Measurements from ENCODE around the gene NR1I2.

The NR1I2 gene

DNA sequence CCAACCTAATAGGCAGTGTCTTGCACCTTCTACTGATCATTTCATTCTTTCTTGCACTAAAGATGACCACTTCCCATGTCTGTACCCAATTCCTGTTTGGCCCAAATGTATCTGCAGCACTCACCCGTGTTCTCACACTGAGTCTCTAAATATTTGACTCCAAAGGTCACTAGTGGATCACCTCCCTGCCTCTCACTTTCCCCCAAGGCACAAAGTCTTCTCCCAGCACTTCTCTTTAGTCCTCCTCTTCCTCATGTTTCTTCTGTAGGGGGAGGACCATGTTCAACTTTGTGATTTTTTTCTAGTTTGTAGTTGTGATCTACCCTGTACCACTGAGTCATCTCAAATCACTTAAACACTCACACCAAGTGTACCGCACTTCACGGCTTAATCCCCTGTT lies 13.9 kb downstream of the NR1I2 start:
- H3K36me3 ChIP-seq (ENCODE audit: control insufficient read depth in 1 of 2, insufficient read depth in 2 of 2, low read length in 2 of 2) = peaks cover 0 to 10% of the 10 kb centered on the region in 2 donors
- H3K27ac ChIP-seq (ENCODE audit: low read depth, low read length) = no peak overlapping the region
- peak overlapping the region in 1 of 2 donors; percentile 32 for H3K4me3 ChIP-seq (ENCODE audit: low read depth in 1 of 2, low read length in 2 of 2)
- no peaks in the 10 kb centered on the region for H3K27me3 ChIP-seq (ENCODE audit: control insufficient read depth in 1 of 2, insufficient read depth in 2 of 2, low read length in 2 of 2)
- no peaks in the 10 kb centered on the region for H3K9me3 ChIP-seq (ENCODE audit: control insufficient read depth in 1 of 2, low read length in 2 of 2)
- peak overlapping the region in 1 of 2 donors; percentile 24 for H3K9ac ChIP-seq (ENCODE audit: low read depth in 1 of 2, low read length in 2 of 2)
- H3K4me1 ChIP-seq (ENCODE audit: control insufficient read depth in 1 of 2, insufficient read depth in 2 of 2, low read length in 2 of 2) = peaks cover 18% of the 10 kb centered on the region in 2 donors

DNA sequence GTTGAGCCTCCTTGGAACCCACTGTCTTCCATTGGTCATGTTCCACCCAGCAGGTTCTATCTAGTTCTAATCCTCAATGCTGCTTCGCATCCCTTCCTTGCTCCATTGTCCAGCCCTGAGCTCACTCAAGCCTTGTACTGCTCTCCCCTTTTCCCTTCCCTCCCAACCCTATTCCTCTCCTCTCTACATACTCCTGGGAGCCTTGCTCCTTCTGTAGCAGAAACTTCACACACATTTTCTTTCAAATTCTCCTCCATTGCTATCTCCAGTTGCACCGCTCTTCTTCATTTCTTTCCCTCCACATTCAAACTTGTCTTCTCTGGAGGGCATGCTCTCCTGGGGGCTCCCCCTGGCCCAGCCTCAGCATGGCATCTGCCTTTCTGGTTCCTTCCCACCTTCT lies 14.5 kb downstream of the NR1I2 start:
- no peaks in the 10 kb centered on the region for H3K27me3 ChIP-seq (ENCODE audit: control insufficient read depth in 1 of 2, insufficient read depth in 2 of 2, low read length in 2 of 2)
- no peak overlapping the region for H3K27ac ChIP-seq (ENCODE audit: low read depth, low read length)

DNA sequence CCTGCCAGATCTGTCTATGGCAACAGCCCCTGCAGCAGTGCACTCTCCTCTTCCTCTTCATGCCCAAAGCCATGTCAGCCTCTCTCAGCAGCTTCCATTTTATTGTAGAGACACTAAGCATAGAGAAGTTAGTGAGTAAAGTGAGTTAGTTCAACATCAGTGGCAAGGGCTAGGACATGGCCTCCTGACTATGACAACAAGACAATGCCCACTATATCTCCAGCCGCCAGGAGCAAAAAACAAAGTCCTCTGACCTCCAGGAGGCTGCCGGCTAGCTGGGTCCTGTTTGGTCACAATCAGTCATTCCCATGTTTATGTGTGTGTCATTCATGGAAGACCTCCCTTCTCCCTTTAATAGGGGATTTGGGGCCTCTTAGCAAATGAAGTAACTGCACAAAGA lies 14.9 kb downstream of the NR1I2 start:
- Histone ChIP-seq H3K4me1 (ENCODE audit: control insufficient read depth in 1 of 2, insufficient read depth in 2 of 2, low read length in 2 of 2) (peaks cover 18% of the 10 kb centered on the region in 2 donors), H3K9ac (ENCODE audit: low read depth in 1 of 2, low read length in 2 of 2) (no peak overlapping the region), H3K4me3 (ENCODE audit: low read depth in 1 of 2, low read length in 2 of 2) (no peak overlapping the region), H3K27ac (ENCODE audit: low read depth, low read length) (no peak overlapping the region), H3K36me3 (ENCODE audit: control insufficient read depth in 1 of 2, insufficient read depth in 2 of 2, low read length in 2 of 2) (peaks cover 0 to 7% of the 10 kb centered on the region in 2 donors), H3K27me3 (ENCODE audit: control insufficient read depth in 1 of 2, insufficient read depth in 2 of 2, low read length in 2 of 2) (no peaks in the 10 kb centered on the region), H3K9me3 (ENCODE audit: control insufficient read depth in 1 of 2, low read length in 2 of 2) (no peaks in the 10 kb centered on the region)

More for the DNA sequence above, 14.5 kb downstream of the NR1I2 start:
- Histone ChIP-seq H3K9me3 (ENCODE audit: control insufficient read depth in 1 of 2, low read length in 2 of 2) (no peaks in the 10 kb centered on the region), H3K4me1 (ENCODE audit: control insufficient read depth in 1 of 2, insufficient read depth in 2 of 2, low read length in 2 of 2) (peaks cover 18% of the 10 kb centered on the region in 2 donors), H3K9ac (ENCODE audit: low read depth in 1 of 2, low read length in 2 of 2) (no peak overlapping the region), H3K4me3 (ENCODE audit: low read depth in 1 of 2, low read length in 2 of 2) (no peak overlapping the region), H3K36me3 (ENCODE audit: control insufficient read depth in 1 of 2, insufficient read depth in 2 of 2, low read length in 2 of 2) (peaks cover 0 to 10% of the 10 kb centered on the region in 2 donors)

DNA sequence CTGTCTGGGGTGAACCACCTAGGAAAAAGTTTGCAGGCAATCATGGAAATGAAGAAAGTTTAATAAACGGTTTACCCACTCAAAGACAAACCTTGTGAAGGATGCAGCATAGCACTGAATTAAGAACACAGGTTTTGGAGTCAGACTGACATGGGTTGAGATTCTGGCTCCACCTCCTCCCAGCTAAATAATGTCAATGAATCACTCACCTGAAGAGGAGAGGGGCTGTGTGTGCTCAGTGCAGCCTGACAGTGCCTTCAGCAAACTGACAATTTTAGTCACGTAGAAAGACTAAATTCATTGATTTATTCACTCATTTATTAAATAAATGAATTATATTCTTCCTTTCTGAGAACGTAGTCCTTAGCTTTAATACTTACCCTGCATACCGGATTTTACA lies 18.9 kb downstream of the NR1I2 start:
- peaks cover 8 to 11% of the 10 kb centered on the region in 2 donors for H3K4me1 ChIP-seq (ENCODE audit: control insufficient read depth in 1 of 2, insufficient read depth in 2 of 2, low read length in 2 of 2)
- H3K4me3 ChIP-seq (ENCODE audit: low read depth in 1 of 2, low read length in 2 of 2) = no peak overlapping the region
- H3K9ac ChIP-seq (ENCODE audit: low read depth in 1 of 2, low read length in 2 of 2) = no peak overlapping the region
- H3K36me3 ChIP-seq (ENCODE audit: control insufficient read depth in 1 of 2, insufficient read depth in 2 of 2, low read length in 2 of 2) = no peaks in the 10 kb centered on the region
- H3K27me3 ChIP-seq (ENCODE audit: control insufficient read depth in 1 of 2, insufficient read depth in 2 of 2, low read length in 2 of 2) = no peaks in the 10 kb centered on the region
- no peak overlapping the region for H3K27ac ChIP-seq (ENCODE audit: low read depth, low read length)
- no peaks in the 10 kb centered on the region for H3K9me3 ChIP-seq (ENCODE audit: control insufficient read depth in 1 of 2, low read length in 2 of 2)

DNA sequence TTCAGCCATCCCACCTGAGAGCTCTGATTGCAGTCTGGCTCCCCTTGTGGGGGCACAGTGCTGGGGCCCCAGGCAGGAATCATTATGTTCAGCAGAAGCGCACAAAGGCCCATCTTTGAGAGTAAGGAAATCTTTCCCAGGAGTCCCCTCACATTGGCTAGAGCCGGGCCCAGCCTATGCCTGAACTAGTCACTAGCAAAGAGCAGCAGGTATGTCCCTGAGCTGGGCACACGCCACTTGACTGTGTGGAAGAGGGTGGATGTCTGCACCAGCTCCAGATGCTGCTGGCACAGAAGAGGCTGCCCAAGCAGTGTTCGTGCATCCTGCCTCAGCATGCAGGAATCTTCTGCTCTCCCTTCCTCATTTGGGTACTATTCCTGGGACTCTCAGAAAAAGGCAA lies 26.3 kb downstream of the NR1I2 start:
- peaks cover 8 to 44% of the 10 kb centered on the region in 2 donors for H3K36me3 ChIP-seq (ENCODE audit: control insufficient read depth in 1 of 2, insufficient read depth in 2 of 2, low read length in 2 of 2)
- H3K27me3 ChIP-seq (ENCODE audit: control insufficient read depth in 1 of 2, insufficient read depth in 2 of 2, low read length in 2 of 2) = no peaks in the 10 kb centered on the region
- H3K9me3 ChIP-seq (ENCODE audit: control insufficient read depth in 1 of 2, low read length in 2 of 2) = no peaks in the 10 kb centered on the region
- no peaks in the 10 kb centered on the region for H3K4me1 ChIP-seq (ENCODE audit: control insufficient read depth in 1 of 2, insufficient read depth in 2 of 2, low read length in 2 of 2)
- no peak overlapping the region for H3K9ac ChIP-seq (ENCODE audit: low read depth in 1 of 2, low read length in 2 of 2)
- no peak overlapping the region for H3K4me3 ChIP-seq (ENCODE audit: low read depth in 1 of 2, low read length in 2 of 2)
- no peak overlapping the region for H3K27ac ChIP-seq (ENCODE audit: low read depth, low read length)

DNA sequence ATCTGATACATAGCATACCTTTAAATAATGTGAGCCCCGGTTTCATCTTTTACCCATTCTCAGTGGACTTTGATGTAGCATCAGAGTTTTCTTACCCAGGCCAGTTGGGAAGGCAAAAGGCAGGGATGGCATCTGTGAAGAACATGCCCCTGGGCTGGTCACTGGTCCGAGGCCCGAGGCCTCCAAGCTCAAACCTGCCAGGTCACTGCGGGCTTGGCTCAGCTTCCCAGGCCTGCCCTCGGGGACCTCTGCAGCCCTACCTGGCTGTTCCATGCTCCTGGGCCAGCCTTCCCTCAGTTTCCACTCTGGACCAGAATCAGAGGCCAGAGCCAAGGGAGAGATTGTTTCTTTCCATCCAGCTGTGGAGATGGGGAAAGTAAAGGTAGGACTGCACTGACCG lies 26.9 kb downstream of the NR1I2 start:
- peaks cover 8 to 44% of the 10 kb centered on the region in 2 donors for H3K36me3 ChIP-seq (ENCODE audit: control insufficient read depth in 1 of 2, insufficient read depth in 2 of 2, low read length in 2 of 2)

DNA sequence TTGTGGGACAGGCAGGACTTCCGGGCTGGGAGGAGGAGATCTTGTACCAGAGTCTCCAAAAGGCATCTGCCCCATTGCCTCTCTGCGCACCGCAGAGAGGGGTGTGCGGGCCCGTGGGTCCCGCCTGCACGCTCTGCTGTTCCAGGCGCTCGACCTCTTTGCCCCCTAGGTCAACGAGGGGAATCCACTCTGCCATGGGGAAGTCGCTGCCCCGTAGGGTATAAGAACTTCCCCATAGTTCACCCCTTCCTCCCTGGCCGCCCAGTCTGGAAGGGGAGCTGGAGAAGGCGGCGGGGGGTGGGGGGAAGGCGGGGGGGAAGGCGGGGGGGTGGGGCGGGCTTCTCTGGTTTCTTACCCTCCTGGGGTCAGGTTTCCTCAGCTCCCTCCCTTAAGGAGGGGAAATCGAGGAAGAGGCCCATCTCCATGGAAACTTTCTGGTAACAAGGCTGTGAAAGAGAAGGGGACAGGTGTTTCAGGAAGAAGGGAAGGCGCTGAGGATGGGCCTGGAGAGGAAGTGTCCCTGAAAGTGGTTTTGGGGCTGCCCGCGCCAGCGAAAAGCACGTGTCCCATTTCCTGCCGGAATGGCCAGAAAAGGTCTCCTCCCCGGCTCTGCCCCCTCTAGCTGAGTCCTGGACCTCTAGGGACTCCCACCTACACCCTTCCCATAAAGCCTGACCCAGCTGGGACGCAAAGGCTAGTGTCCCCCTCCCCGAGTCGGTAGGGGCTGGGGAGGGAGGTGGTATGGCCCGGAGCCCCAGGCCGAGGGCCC lies 27.5 kb downstream of the NR1I2 start:
- peaks cover 8 to 44% of the 10 kb centered on the region in 2 donors for H3K36me3 ChIP-seq (ENCODE audit: control insufficient read depth in 1 of 2, insufficient read depth in 2 of 2, low read length in 2 of 2)
- no peak overlapping the region for H3K27ac ChIP-seq (ENCODE audit: low read depth, low read length)
- H3K4me3 ChIP-seq (ENCODE audit: low read depth in 1 of 2, low read length in 2 of 2) = peak overlapping the region; percentile 55 to 69
- H3K27me3 ChIP-seq (ENCODE audit: control insufficient read depth in 1 of 2, insufficient read depth in 2 of 2, low read length in 2 of 2) = no peaks in the 10 kb centered on the region
- no peaks in the 10 kb centered on the region for H3K9me3 ChIP-seq (ENCODE audit: control insufficient read depth in 1 of 2, low read length in 2 of 2)
- H3K9ac ChIP-seq (ENCODE audit: low read depth in 1 of 2, low read length in 2 of 2) = peak overlapping the region in 1 of 2 donors; percentile 9
- no peaks in the 10 kb centered on the region for H3K4me1 ChIP-seq (ENCODE audit: control insufficient read depth in 1 of 2, insufficient read depth in 2 of 2, low read length in 2 of 2)

More for the DNA sequence above, 26.9 kb downstream of the NR1I2 start:
- Histone ChIP-seq H3K4me1 (ENCODE audit: control insufficient read depth in 1 of 2, insufficient read depth in 2 of 2, low read length in 2 of 2) (no peaks in the 10 kb centered on the region), H3K27ac (ENCODE audit: low read depth, low read length) (no peak overlapping the region), H3K9ac (ENCODE audit: low read depth in 1 of 2, low read length in 2 of 2) (no peak overlapping the region), H3K9me3 (ENCODE audit: control insufficient read depth in 1 of 2, low read length in 2 of 2) (no peaks in the 10 kb centered on the region), H3K27me3 (ENCODE audit: control insufficient read depth in 1 of 2, insufficient read depth in 2 of 2, low read length in 2 of 2) (no peaks in the 10 kb centered on the region), H3K4me3 (ENCODE audit: low read depth in 1 of 2, low read length in 2 of 2) (no peak overlapping the region)

DNA sequence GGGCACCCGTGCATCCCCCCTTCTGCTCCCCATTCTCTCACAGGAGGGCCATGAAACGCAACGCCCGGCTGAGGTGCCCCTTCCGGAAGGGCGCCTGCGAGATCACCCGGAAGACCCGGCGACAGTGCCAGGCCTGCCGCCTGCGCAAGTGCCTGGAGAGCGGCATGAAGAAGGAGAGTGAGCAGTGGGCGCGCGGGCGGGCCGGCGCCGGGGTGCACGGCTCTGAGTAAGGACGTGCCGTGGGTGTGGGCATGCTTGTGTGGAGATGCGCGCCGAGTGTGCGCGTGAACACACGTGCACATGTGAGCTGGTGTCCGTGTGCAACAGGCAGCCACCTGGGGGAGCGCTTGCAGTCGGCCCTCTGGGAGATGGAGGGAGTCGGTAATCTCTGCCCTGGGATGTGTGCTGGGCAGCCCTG lies 28.1 kb downstream of the NR1I2 start:
- peaks cover 10 to 45% of the 10 kb centered on the region in 2 donors for H3K36me3 ChIP-seq (ENCODE audit: control insufficient read depth in 1 of 2, insufficient read depth in 2 of 2, low read length in 2 of 2)
- H3K4me1 ChIP-seq (ENCODE audit: control insufficient read depth in 1 of 2, insufficient read depth in 2 of 2, low read length in 2 of 2) = no peaks in the 10 kb centered on the region
- H3K9me3 ChIP-seq (ENCODE audit: control insufficient read depth in 1 of 2, low read length in 2 of 2) = no peaks in the 10 kb centered on the region
- H3K9ac ChIP-seq (ENCODE audit: low read depth in 1 of 2, low read length in 2 of 2) = peak overlapping the region in 1 of 2 donors; percentile 9
- peak overlapping the region; percentile 55 to 69 for H3K4me3 ChIP-seq (ENCODE audit: low read depth in 1 of 2, low read length in 2 of 2)
- H3K27ac ChIP-seq (ENCODE audit: low read depth, low read length) = no peak overlapping the region
- no peaks in the 10 kb centered on the region for H3K27me3 ChIP-seq (ENCODE audit: control insufficient read depth in 1 of 2, insufficient read depth in 2 of 2, low read length in 2 of 2)

DNA sequence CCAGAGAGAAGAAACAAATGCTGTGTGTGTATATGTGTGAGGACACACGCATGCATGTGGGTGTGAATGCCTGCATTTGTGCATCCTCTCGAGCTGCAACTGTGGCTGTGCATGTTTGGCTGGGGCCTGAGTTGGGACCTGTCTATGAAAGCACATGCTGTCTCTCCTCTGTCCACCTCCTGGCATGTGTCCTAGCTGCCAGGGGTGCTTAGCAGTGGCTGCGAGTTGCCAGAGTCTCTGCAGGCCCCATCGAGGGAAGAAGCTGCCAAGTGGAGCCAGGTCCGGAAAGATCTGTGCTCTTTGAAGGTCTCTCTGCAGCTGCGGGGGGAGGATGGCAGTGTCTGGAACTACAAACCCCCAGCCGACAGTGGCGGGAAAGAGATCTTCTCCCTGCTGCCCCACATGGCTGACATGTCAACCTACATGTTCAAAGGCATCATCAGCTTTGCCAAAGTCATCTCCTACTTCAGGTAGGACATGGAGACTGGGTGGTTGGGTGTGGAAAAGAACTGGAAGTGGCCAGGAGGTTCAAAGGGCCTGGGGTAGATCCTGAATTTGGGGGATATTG lies 30.7 kb downstream of the NR1I2 start:
- Histone ChIP-seq H3K36me3 (ENCODE audit: control insufficient read depth in 1 of 2, insufficient read depth in 2 of 2, low read length in 2 of 2) (peaks cover 15 to 61% of the 10 kb centered on the region in 2 donors), H3K9ac (ENCODE audit: low read depth in 1 of 2, low read length in 2 of 2) (no peak overlapping the region), H3K9me3 (ENCODE audit: control insufficient read depth in 1 of 2, low read length in 2 of 2) (no peaks in the 10 kb centered on the region)

DNA sequence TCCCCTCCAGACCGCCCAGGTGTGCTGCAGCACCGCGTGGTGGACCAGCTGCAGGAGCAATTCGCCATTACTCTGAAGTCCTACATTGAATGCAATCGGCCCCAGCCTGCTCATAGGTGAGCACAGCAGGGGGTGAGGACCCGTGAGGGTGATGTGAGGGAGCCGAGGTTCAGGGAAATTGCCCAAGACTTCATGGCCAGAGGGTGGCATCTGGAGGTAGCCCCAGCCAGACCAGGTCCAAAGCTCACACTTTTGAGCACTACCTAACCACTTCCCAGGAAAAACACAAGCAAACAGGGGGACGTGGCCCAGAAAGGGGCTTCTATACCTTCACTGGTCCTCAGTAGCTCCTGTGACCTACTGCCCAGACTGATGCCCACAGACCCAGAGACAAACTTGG lies 33.8 kb downstream of the NR1I2 start:
- Histone ChIP-seq H3K9me3 (ENCODE audit: control insufficient read depth in 1 of 2, low read length in 2 of 2) (no peaks in the 10 kb centered on the region), H3K4me3 (ENCODE audit: low read depth in 1 of 2, low read length in 2 of 2) (no peak overlapping the region), H3K36me3 (ENCODE audit: control insufficient read depth in 1 of 2, insufficient read depth in 2 of 2, low read length in 2 of 2) (peaks cover 8 to 55% of the 10 kb centered on the region in 2 donors), H3K4me1 (ENCODE audit: control insufficient read depth in 1 of 2, insufficient read depth in 2 of 2, low read length in 2 of 2) (no peaks in the 10 kb centered on the region), H3K9ac (ENCODE audit: low read depth in 1 of 2, low read length in 2 of 2) (no peak overlapping the region), H3K27me3 (ENCODE audit: control insufficient read depth in 1 of 2, insufficient read depth in 2 of 2, low read length in 2 of 2) (no peaks in the 10 kb centered on the region), H3K27ac (ENCODE audit: low read depth, low read length) (no peak overlapping the region)

More for the DNA sequence above, 30.7 kb downstream of the NR1I2 start:
- Histone ChIP-seq H3K4me1 (ENCODE audit: control insufficient read depth in 1 of 2, insufficient read depth in 2 of 2, low read length in 2 of 2) (no peaks in the 10 kb centered on the region), H3K27ac (ENCODE audit: low read depth, low read length) (no peak overlapping the region), H3K4me3 (ENCODE audit: low read depth in 1 of 2, low read length in 2 of 2) (no peak overlapping the region), H3K27me3 (ENCODE audit: control insufficient read depth in 1 of 2, insufficient read depth in 2 of 2, low read length in 2 of 2) (no peaks in the 10 kb centered on the region)
